GM12878 (cell line): ENCODE measurements around the gene PARP1. TPM values are rescaled to one million over a fixed set of nuclear protein-coding genes. Genes with fewer than 3 reads are reported as not detected.

Experiments used
- BRCA1 ChIP-seq: IDR thresholded peaks from 2 replicates; pipeline ENCODE4 v1.6.1; 2011; ENCODE audit warnings: low read depth, low read length, improper control_type of control experiment
- CBFB ChIP-seq: IDR thresholded peaks from 2 replicates; pipeline ENCODE4 v1.6.1; 2016; ENCODE audit warnings: antibody characterized with exemption, low read depth
- CBX5 ChIP-seq: sonication (generic); IDR thresholded peaks from 2 replicates; pipeline ENCODE4 v1.6.1; 2016; ENCODE audit warnings: low read depth, moderate library complexity, mild to moderate bottlenecking, inconsistent platforms
- E4F1 ChIP-seq: fragments of 450-650 bp; IDR thresholded peaks from 2 replicates; pipeline ENCODE4 v1.6.1; 2018; ENCODE audit warnings: borderline replicate concordance, mild to moderate bottlenecking; ENCODE audit not compliant: partially characterized antibody
- JUNB ChIP-seq: IDR thresholded peaks from 2 replicates; pipeline ENCODE4 v1.6.1; 2016; ENCODE audit warnings: antibody characterized with exemption, mild to moderate bottlenecking
- MAX ChIP-seq: IDR thresholded peaks from 2 replicates; pipeline ENCODE4 v1.6.1; 2012; ENCODE audit warnings: low read depth, low read length, improper control_type of control experiment
- RELA ChIP-seq: fragments of 450-650 bp; IDR thresholded peaks from 2 replicates; pipeline ENCODE4 v1.8.0; 2014; ENCODE audit warnings: borderline replicate concordance; ENCODE audit not compliant: partially characterized antibody
- SP1 ChIP-seq: IDR thresholded peaks from one replicate; pipeline ENCODE4 v1.6.1; 2011; ENCODE audit warnings: low read depth, low read length
- ZBTB40 ChIP-seq: fragments of 450-650 bp; IDR thresholded peaks from 2 replicates; pipeline ENCODE4 v1.6.1; 2016; ENCODE audit warnings: mild to moderate bottlenecking, moderate library complexity, borderline replicate concordance
- polyA plus RNA-seq, 11 experiments: library from polyadenylated mRNA; depleted of rRNA in 4 of 11; unstranded in 6 of 11; stranded (reverse) in 5 of 11; fragments of >200 nt; fragmentation: Nextera tagmentation in 4 of 11; fragmentation: Illumina TruSeq in 1 of 11; extraction: Ambion mirVana in 4 of 11; extraction: Trizol in 1 of 11; gene quantifications; 1 replicate in 1 of 11; 2 replicates in 10 of 11; pipeline versions ENCODE4 v1.2.1 to v1.2.3, GENCODE V29; 2011 to 2016; ENCODE audit warnings: inconsistent platforms in 2 of 11, missing spikeins in 2 of 11, low read depth in 1 of 11
- total RNA-seq, 4 experiments: library from RNA; depleted of rRNA in 3 of 4; stranded (reverse); fragments of >200 nt in 3 of 4; fragmentation: Illumina TruSeq in 1 of 4; extraction: Trizol in 1 of 4; gene quantifications; 2 replicates each; pipeline versions ENCODE4 v1.2.1 to v1.2.3, GENCODE V29; 2013 to 2021

Gene PARP1
- total and polyA plus RNA-seq, 10 of the 15 experiments (the other 5 are each of a cell fraction or from before 2014, with no cell fraction given): 113 to 287 (median 265) TPM

DNA sequence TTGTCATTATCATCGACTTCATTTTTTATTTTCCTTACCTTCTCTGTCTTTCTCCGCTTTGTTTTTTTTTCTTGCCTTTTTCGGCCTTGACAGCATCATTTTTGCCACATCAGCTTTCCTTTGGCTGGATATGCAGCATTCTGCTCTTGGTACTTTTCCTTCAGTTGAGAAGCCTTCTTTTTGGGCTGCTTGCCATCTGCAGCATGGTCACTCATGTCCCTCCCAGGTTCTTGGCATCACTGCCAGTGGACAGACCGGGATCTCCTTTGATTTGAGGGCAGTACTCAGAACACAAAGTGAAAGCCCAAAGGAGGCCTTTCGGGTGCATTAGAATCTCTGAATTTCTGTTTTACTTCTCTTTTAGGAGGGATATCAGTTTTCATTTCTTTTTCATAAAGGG, 3.7 kb upstream of the PARP1 start (continued):
- TF ChIP-seq ZBTB40 (no peak), CBX5 (no peak), CBFB (no peak), BRCA1 (no peak), RELA (no peak), SP1 (no peak), MAX (no peak), JUNB (no peak), E4F1 (no peak)
